Stimulated activated CD8-positive, alpha-beta memory T cell treated with anti-CD3 and anti-CD28 coated beads, Interleukin-12 subunit alpha, Interleukin-12 subunit beta, amount 100 ng/mL, for 1 hour (primary cell): ENCODE measurements around the gene TNPO3.
"Not testable (repeated sequence)": the region's sequence is repeated elsewhere in the genome, so short reads cannot be mapped to it uniquely, and the experiment has no call there.

Source experiments
- DNase-seq: peaks from one replicate; pipeline ENCODE4 v3.0.0-alpha.2; 2020; ENCODE audit warnings: low read depth

TNPO3 gene

DNA sequence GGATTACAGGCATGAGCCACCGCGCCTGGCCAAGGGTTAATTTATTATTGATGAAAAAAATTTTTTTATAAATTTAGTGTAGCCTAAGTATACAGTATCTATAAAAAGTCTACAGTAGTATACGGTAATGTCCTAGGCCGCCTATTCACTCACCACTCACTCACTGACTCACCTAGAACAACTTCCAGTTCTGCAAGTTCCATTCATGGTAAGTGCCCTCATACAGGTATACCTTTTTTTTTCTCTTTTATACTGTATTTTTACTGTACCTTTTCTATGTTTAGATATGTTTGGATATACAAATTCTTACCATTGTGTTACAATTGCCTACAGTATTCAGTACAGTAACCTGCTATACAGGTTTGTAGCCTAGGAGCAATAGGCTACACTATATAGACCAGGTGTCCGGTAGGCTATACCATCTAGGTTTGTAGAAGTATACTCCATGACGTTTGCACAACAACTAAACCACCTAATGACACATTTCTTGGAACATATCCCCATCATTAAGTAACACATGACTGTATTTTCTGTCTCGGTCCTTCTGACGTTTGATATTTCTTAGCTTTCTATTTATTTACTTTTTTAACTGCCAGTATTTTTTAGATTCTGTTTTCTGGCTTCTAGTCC is 93.8 kb downstream of the TNPO3 start:
- DNase-seq: no peak

DNA sequence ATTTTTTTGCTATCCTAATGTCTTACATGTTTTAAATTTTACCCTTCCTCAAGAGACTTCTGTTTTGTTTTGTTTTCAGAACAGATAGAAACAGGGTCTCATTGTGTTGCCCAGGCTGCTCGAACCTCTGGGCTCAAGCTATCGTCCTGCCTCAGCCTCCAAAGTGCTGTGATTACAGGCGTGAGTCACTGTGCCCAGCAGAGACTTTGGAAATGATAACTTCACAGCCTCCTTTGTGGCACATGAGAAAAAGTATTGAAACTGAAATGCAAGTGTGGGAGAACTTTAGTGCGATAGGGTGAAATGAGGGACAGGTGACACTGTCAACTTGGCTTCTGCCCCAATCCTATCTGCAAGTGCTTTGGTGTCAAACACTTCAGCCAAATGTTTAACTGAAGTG is 95.6 kb downstream of the TNPO3 start:
- DNase-seq: no peak

DNA sequence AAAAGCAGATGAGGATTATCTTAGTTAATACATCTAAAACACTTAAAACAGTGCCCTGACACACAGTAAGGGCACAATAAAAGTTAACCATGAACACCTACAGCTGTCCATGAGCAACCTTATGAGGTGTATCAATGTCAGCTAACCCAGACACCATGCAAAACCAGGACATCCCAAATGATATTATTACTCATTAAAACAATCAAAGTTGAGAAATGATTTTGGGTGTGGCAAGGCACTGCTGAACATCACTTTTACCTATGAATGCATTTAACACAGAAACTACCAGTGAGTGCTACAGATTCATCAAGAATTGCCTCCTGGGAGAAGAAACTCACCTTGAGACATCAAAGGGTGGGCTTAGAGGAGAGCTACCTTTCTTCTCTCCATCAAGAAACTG is 98.9 kb downstream of the TNPO3 start:
- DNase-seq: no peak

DNA sequence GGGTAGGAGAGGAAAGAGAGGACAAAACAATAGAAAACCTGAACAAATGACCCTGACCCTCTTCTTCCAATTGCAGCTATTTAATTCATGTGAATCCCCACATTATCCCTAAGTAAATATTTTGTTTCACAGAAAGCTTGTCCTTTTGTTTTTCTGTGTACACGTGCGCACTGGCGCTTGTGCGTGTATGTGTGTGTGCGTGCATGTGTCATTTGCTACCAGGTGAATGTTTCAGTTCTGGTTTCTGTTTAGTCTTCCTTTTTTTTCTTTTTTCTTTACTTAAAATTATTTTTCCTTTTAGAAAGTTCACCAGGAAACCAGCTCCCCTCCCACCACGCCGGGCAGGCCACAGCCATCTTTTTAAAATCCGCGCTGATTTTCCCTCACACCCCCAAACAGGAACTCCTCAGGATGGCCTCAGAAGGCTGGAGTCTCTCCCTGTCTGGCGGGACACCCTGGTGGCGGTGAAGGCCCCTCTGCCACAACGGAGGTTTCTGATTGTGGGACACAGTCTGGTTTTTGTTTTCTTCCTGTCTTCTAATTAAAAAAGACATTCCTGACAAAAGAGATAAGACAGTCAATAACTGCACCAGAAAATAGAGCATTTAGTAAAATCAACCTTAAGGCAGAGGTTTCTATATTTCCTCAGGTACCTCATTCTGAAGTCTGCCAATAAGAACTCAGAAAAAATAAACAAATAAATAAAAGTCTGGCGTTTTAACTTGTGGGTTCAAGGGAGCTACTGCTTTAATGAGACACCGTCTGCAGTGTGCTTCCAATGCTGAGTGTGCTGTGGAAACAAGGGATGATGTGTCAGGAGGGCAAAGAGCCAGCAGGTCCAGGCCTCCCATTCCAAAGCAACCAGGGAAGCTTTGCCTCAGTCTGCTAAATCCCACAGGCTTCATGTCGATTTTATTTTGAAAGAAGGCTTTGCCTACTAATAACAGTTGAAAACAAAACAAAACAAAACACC is 99.8 kb downstream of the TNPO3 start:
- DNase-seq: no peak

DNA sequence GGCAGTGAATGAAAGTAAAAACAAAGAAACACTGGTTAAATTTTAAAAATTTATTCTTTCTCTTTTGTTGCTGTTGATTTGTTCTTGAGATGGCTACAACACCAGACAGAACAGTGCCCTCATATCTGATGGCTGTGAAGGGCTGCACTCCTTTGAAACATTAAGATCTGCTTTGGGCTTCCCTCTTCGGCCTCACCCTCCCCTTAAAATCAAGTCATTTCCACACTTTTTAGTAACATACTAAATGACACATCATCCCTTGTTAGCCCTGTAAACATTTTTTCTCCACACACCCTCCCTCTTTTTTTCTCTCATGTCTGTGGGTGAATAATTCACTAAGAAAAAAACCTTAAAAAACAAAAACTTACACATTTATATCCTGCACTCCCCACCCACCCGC is 100.8 kb downstream of the TNPO3 start:
- DNase-seq: no peak

DNA sequence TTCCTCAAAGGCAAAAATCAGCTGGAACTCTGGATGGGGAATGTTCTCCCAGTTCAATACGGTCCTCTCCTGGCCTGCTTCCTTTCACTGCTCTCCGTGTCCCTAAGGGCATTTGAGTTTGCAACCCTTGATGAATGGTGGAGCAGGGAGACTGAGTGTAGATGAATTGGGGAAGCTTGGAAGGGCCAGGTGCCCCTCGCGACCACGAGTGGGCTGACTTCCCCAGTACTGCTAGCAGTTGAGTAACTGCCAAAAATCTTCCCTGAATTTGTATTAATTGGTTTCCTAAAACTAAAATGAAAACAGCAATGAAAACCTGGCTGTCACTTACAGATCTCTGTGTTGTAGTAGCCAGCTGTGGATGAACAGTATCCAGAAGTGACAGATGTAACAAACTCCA is 103.6 kb downstream of the TNPO3 start:
- no peak for DNase-seq

DNA sequence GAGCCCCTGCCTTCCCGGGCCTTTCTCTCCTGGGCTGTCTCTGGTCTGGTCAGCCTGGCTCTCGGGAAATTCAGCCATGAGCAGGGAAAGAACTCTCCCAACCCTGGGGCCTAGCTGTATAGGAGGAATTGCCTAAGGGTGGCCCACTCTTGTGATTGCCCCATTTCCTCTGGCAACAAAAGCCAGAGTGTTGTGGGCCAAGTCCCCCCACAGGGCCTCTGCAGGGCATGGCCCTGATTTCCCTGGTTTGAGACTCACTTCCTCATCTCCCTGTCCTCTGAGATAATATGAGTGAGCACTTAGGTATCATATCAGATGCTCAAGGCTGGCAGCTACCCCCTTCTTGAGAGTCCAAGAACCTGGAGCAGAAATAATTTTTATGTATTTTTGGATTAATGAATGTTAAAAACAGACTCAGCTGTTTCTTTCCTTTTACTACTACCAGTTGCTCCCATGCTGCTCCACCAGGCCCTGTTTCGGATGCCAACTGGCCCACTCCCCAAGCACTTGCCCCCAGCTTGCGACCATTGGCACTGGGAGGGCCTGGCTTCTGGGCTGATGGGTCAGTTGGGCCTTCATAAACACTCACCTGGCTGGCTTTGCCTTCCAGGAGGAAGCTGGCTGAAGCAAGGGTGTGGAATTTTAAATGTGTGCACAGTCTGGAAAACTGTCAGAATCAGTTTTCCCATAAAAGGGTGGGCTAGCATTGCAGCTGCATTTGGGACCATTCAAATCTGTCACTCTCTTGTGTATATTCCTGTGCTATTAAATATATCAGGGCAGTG is 105.7 kb downstream of the TNPO3 start:
- no peak for DNase-seq

DNA sequence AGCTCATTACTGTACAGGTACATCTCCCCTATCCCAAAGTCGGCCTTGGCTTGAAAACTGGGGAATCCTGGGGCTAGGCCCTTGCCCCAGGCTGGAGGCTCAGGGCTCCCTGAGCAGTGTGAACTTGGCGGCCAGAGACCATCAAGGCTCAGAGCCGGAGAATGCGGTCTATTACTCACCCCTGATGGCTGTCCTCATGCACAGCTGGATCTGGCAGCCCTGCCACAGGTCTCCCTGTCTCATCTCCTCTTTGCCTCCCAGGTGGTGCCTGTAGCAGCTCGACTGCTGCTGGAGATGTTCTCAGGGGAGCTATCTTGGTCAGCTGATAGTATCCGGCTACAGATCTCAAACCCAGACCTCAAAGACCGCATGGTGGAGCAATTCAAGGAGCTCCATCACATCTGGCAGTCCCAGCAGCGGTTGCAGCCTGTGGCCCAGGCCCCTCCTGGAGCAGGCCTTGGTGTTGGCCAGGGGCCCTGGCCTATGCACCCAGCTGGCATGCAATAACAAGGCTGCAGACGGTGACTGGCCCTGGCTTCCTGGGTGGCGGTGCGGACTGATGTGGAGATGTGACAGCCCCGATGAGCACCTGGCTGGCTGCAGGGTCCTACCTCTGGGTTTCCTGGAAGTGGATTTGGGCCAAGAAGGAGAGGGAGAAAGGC is 106.5 kb downstream of the TNPO3 start:
- DNase-seq: no peak

DNA sequence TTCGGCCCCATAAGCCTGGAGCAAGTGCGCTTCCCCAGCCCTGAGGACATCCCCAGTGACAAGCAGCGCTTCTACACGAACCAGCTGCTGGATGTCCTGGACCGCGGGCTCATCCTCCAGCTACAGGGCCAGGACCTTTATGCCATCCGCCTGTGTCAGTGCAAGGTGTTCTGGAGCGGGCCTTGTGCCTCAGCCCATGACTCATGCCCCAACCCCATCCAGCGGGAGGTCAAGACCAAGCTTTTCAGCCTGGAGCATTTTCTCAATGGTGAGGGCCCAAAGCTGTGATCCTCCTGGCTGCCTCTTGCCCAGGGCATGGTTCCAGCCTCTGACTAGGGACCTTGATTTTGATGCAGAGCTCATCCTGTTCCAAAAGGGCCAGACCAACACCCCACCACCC is 107.1 kb downstream of the TNPO3 start:
- no peak for DNase-seq

DNA sequence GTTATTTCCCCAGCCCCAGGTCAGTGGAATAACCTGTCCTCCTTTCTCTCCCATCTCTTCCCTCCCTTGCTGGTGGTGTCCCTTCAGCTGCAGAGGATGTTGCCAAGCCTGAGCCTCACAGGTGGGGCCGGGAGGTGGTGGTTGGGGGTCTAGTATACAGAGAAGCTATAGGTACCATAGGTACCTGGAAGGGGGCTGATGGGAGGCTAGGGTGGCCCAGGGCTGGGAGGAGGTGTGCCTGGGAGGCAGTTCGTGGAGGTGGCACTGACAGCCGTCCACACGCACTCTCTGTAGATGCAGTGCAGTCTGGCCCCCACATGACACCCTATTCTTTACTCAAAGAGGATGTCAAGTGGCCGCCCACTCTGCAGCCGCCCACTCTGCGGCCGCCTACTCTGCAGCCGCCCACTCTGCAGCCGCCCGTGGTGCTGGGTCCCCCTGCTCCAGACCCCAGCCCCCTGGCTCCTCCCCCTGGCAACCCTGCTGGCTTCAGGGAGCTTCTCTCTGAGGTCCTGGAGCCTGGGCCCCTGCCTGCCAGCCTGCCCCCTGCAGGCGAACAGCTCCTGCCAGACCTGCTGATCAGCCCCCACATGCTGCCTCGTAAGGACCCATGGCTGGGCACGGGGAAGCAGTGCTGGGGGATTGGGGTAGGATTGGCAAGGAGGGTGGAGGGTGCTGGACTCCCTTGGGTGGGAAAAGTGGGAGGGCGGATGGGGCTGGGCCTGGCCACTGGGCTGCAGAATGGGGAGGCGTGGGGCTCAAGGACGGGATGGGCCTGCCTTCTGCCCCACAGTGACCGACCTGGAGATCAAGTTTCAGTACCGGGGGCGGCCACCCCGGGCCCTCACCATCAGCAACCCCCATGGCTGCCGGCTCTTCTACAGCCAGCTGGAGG is 107.7 kb downstream of the TNPO3 start:
- DNase-seq: no peak

DNA sequence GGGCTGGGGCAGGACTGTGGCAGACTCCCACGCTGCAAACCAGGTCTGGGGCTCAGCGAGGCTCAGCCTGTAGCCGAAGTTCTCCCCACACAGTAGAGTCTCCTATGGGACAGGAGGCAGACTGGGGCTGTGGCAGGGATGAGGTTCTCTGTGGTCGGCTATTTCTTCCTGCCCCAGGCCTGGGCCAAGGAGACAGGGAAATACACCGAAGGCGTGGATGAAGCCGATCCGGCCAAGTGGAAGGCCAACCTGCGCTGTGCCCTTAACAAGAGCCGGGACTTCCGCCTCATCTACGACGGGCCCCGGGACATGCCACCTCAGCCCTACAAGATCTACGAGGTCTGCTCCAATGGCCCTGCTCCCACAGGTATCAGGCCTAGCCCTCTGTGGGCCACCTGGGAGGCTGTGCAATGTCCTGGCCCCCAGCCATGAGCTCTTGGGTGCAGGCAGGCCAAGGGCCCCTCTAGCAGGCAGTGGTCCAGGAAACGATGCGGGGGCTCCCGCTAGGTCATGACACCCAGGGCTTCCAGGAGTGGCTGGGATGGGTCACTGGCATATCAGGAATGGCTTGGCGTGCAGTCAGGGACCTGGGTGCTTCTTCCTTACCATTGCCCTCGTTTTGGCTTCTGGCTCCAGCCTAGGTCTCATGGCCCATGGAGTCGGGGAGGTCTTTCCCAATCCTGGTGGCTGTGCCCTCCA is 109.1 kb downstream of the TNPO3 start:
- no peak for DNase-seq

DNA sequence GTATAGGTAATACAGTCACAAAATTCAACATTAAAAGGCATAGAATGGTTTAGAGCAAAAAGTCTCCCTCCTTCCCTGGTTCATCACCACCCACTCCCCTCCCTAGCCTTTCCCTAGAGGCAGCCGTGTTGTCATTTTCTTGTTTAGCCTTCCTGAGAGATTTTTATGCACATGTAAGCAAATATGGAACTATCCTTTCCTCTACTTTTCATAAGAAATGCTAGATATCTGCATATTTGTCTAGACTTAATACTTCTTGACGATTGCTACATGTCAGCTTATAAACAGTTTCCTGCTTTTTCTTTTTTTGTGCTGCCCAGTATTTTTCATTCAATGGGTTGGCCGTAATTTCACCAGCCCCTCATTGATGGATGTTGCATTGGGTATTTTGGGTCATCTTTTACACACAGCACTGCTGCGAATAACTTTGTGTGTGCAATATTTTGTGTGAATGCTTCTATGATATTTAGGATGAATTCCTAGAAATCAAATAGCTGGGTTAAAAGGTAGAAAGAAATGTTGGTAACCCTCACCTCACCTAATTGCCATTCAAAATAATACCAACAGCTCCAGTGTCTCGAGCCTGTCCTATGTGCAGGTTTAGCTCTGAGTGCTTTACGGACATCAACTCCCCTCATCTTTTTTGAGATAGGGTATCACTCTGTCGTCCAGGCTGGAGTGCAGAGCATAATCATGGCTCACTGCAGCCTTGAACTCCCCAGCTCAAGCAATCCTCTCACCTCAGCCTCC is 110.2 kb downstream of the TNPO3 start:
- DNase-seq: no peak

DNA sequence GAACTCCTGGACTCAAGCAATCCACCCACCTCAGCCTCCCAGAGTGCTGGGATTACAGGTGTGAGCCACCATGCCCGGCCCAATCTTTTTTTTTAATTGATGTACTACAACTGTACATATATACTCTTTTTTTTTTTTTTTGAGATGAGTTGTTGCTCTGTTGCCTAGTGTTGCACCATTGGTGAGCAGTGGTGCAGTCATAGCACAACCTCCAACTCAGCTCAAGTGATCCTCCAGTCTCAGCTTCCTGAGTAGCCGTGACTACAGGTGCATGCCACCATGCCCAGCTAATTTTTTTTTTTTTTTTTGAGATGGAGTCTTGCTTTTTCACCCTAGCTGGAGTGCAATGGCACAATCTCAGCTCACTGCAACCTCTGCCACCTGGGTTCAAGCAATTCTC is 111.7 kb downstream of the TNPO3 start:
- not testable (repeated sequence) for DNase-seq

DNA sequence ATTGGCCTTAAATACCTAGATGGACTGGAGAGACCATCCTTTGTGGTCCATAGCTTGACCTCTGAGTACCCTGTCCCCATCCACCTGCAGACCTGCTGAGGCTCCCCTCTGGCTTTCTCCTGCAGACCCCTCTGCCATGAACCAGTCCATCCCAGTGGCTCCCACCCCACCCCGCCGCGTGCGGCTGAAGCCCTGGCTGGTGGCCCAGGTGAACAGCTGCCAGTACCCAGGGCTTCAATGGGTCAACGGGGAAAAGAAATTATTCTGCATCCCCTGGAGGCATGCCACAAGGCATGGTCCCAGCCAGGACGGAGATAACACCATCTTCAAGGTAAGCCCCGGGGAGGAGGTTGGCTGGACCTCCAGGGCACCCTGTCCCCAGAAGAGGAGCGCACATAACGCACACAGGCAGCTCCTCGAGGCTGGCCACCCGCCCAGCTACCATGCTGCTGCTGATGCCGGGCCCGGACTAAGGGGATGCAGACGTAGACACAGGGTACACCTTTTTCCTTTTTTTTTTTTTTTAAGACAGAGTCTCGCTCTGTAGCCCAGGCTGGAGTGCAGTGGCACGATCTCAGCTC is 112.9 kb downstream of the TNPO3 start:
- no peak for DNase-seq

DNA sequence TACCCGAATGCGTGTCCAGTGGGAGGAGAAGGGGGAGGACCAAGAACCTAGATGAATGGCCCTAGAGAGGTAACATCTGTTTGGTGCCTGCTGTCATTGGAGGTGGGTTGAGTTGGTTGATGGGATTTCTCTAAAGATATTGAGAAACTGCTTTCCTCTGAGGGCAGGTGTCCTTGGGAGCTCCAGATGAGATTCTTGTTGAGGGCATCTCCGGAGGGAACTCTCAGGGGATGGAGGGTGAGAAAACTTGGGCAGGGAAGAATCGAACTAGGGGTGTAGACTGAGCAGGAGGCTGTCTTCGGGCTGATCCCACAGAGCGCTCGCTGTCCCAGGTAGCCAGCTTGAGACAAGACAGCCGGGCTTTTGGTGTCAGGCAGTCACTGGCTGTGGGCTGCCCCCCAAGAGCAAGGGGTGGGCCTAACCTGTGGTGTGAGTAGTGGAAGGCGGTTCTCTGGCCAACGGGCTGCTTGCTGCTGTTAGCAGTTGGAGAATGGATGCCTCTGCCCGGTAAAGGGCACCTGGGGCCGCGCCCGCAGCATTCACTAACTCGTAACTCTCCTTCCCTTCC is 113.5 kb downstream of the TNPO3 start:
- DNase-seq: no peak

DNA sequence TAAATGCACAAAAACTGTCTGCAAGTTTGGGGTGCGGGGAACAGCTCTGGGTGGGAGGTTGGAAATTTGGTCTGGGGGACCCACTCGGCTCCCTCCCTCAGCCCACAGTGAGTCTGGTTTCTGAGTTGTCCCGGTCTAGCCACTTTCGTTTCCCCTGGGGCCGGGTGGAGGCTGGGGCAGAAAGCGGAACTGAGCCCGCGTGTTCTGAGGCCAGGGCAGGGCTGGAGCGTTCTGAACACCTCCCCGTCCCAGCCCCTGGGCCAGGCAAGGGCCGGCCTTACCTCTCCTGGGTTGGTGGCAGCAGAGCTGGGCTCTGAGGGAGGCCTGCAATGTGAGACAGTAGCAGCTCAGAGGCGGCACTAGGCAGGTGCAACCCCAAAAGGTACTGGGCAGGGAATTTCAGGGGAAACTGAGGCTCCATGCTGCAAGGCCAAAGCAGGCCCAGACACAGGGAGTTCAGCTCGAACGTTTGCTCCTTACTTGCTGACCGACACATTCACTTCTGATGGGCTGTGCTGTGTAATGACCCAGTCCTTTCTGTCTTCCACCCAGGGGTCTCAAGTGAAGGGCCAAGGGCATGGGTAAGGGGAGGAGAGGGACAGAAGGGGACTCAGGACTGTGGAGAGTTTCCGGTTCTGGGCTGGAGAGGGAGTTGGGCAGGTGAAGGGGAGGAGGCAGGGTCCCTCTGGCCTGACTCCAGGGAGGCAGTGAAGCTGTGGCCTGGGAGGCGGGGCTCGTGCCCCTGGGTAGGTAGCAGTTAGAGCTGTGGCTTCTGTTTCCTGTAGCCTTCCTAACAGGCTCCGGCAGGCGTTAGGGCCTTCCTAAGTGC is 114.2 kb downstream of the TNPO3 start:
- DNase-seq: no peak

DNA sequence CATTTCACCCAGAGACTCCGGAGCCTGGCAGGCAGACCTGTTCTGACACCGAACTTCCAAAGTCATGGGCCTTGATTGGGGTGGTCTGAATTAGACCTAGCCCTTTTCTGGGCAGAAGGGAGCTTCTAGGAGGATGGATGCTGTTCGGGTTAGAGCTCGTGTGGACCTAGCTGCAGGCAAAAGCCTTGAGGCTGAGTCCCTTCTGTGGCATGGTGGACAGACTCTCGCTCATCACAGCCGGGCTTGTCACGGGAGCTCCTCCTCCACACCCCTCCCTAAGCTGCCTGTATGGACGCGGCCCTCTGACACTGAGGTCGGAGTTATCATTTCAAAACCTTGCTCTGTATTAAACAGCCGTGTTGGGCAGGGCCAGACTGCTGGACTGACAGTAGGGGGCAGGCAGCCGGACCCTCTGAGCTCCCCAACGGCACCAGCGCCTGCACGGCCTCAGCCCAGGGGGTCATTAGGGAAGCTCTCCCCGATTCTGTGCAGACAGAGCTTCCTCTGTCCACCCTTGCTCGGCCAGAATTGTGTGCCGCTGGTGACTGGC is 115.0 kb downstream of the TNPO3 start:
- no peak for DNase-seq
